Left hindlimb (tissue), 1 donor: ENCODE measurements around the gene CADM2.
A peak's percentile ranks its signal among the peaks of the same experiment; 100 is the strongest.
"Not testable (repeated sequence)": the region's sequence is repeated elsewhere in the genome, so short reads cannot be mapped to it uniquely, and the experiment has no call there.

ENCODE experiments used
- DNase-seq: peaks from one replicate; pipeline ENCODE4 v3.0.0-alpha.2; 2018

CADM2 gene

GRCh38 chr3:84958495-84959469, at the start of gene CADM2:
Gene CADM2, plus strand, starts transcription at chr3:84958989.
- DNase-seq = peak; percentile 95

DNA sequence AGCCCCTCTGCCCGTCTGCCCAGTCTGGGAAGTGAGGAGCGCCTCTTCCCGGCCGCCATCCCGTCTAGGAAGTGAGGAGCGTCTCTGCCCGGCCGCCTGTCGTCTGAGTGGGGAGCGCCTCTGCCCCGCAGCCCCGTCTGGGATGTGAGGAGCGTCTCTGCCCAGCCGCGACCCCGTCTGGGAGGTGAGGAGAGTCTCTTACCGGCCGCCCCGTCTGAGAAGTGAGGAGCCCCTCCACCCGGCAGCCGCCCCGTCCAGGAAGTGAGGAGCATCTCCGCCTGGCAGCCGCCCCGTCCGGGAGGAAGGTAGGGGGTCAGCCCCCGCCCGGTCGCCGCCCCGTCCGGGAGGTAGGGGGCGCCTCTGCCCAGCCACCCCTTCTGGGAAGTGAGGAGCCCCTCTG, 40.2 kb upstream of the CADM2 start:
- DNase-seq = not testable (repeated sequence)

DNA sequence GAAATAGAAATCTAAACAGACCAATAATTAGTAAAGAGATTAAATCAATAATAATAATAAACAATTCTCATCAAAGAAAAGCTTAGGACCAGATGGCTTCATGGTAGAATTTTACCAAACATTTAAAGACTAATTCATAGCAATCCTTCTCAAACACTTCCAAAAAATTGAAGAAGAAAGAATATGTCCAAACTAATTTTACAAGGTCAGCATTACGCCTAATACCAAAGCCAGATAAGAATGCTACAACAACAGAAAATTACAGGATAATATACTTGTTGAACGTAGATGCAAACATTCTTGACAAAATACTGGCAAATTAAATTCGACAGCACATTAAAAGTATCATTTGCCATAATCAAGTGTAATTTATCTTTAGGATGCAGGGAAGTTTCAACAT, 36.1 kb upstream of the CADM2 start:
- DNase-seq = no peak

DNA sequence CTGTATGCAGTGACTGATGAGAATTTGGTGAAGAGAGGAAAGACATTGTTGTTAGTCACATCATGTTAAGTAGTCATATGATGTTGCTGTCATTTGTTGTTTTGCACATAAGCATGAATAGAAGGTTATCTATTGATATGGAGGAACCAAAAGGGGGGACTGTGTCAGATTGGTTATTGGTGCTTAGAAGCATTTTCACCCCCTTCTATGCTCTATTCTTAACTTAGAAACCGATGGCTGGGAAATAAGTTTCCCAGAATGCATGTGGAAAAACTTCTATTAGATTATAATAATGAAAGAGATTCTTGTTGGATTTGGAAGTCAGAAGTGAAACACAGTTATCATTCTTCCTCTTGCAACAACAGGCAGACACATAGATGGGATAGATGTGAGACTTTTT, 33.2 kb upstream of the CADM2 start:
- no peak for DNase-seq

- DNase-seq = no peak
Observed at GRCh38 chr3:84943379-84943778, 15.4 kb upstream of the CADM2 start.

DNA sequence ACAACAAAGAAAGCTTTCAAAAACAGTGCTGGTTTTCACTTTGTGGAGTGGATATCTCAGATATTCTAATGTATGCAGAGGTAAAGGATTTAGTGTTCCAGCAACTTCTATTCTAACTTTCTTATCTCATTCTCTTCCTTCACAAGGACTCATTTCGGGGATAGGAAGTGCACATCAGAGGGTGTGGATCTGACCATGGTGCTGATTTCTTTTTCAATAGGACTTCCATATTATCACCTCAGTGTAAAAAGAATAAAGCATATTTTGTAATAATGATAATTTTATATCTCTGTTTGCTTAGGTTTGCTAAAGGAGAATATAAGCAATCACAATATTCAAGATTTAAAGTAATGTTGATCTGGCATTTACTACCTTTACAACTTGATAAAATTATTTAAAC, 12.5 kb upstream of the CADM2 start:
- no peak for DNase-seq

DNA sequence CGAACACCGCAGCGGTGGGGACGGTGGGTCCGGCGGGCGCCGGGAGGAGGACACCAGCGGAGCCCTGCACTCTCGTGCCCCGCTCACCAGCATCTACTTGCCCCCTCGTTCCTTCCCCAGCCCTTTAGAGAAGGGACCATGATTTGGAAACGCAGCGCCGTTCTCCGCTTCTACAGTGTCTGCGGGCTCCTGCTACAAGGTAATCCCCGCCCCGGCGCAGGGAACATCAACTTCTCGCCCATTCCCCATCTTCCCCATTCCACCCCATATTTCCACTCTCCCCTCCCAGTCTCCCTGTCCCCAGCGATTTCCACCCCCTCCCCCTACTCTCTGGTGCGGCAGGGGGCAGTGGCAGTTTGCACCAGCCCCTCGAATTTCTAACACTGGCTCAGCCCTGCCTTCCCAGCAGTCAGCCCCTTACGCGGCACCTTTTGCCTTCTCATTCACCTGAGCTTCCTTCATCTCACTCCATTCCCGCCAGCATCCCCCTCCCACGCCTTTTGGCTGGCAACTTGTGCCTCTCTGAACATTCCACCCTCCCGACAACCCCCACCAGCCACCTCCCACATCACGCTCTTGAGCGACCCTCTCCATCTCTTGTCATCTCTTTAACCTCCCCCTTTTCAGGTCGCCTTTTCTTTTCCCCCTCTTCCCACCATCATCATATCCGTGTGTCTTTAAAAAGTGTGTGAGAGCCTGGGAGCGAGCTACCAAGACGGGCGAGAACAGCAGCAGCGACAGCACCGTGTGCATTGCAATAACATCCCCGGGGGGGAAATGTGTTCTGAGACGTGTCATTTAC, 882 bp downstream of the CADM2 start:
- DNase-seq = peak; percentile 27

DNA sequence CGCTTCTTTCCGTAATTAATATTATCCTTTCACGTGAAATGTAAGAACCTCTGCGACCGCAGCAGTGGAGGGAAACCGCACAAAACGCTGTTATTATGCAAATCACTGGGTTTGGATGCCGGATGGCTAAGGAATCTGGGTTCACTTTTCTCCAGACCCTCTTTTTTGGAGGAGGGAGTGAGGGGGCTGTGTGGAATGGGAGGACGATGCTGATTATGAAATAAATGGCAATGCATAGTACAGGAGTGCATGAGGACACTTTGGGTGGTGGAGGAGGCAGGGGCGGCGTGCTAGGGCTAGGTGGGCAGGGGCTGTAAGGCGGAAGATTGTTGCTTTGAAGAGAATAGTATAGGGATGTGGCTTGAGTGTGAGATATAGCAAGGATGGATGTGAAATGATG, 1.8 kb downstream of the CADM2 start:
- peak; percentile 29 for DNase-seq

GRCh38 chr3:84961011-84961410, 2.2 kb downstream of the CADM2 start:
- no peak for DNase-seq

- peak; percentile 28 for DNase-seq
Observed at GRCh38 chr3:84961521-84962255, 2.9 kb downstream of the CADM2 start.

- DNase-seq = no peak
Observed at GRCh38 chr3:84962415-84962814, 3.6 kb downstream of the CADM2 start.

DNA sequence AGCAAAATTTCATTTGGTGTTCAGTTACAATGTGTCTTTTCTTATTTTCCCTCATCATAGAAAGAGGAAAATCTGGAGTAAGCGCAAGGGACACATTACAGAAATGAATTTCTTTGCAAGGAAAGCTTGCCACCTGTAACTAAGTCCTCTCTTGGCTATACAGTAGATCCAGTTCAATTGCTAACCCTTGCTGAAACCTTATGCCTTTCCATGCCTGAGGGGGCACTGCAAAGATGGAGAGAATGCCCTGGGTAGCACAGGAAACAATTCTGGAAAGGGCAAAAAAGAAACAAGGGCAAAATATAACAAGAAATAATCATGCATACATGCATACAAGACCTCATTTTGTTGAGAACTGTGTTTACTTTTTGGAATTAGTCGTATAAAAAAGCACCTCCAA, 4.3 kb downstream of the CADM2 start:
- no peak for DNase-seq

- no peak for DNase-seq
Observed at GRCh38 chr3:84965141-84965540, 6.4 kb downstream of the CADM2 start.

- no peak for DNase-seq
Observed at GRCh38 chr3:84967767-84968581, 9.2 kb downstream of the CADM2 start.

DNA sequence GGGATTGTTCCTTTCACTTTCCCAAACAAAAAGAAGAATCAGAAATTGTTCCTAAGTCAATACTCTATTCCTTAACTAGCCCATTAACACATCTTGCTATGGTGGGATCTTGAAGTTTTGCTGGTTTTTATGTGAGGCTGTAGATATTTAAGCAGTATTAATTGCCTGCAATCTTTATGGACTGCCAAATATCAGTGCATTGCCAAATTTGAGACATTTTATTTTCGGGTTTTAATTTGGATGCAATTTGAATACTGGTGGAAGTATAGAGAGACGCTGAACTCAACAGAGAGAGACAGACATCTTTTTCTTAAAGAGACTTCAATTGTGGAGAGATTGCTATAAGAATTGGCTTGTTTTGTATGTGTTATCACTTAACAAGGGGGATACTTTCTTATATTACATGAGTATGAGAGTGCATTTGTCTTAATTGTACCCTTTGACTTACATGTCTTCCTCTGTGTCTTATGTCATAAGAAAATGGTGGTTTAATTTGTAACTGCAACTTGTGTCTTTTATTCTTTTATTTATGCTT, 10.0 kb downstream of the CADM2 start:
- DNase-seq = no peak

- no peak for DNase-seq
Observed at GRCh38 chr3:84974347-84974746, 15.6 kb downstream of the CADM2 start.

GRCh38 chr3:84977021-84977420, 18.2 kb downstream of the CADM2 start:
- no peak for DNase-seq

- DNase-seq = no peak
Observed at GRCh38 chr3:84978843-84979242, 20.1 kb downstream of the CADM2 start.

DNA sequence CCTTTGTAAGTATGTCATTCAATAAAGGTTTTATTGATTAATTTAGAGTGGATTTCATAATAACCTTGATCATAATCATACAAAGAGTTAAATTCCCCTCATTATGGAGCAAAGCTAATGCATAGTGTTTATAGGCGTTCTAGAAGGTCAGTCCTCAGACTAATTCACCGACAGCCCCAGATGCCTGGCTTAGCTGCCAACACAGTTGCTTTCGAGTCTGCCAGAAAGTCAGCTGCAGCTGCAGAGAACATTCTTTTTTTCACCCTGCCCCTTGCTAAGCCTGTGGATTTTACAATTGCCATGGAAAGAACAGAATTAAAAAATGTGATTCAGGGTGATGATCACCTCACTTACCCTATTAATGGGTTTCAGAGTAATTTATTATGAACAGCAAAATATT, 21.2 kb downstream of the CADM2 start:
- peak; percentile 51 for DNase-seq

DNA sequence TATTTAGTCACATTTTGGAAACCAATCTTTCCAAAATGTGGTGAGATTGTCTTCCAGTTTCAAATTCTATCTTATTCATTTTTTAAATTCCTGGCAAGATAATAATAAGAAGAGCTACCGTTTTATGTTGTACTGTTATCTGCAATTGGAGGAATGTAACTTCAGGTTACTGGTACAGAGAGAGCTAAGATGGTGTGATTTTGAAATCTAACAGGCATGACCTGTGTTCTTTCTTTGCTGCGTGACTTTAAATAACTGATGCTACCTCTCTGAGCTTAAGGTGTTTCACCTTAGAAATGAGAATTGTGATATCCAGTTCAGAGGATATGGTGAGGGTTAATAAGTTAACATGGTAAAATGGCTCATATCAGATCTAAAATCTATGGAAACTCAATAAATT, 21.7 kb downstream of the CADM2 start:
- DNase-seq = no peak

DNA sequence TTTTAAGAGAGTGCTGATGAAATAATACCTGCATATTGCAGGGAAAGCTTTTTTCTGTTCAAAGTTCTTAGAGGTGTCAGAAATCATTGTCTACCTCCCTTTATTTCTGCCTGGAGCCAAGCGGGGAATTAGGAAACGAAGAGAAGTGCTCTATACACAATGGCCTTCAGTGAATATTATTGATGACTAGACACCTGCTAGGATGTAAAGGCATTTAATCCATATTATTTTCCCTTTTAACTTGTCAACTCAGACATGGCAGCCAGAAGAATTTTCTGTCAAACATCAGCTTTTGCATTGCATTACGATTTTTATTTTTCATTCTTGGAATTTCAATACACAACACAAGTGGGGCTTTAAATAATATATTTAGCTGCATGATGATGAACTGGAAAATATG, 24.7 kb downstream of the CADM2 start:
- no peak for DNase-seq

- no peak for DNase-seq
Observed at GRCh38 chr3:84984429-84984828, 25.6 kb downstream of the CADM2 start.
